K562 (cell line): ENCODE data around the gene AWAT1.

ENCODE experiments used
- DPF2 ChIP-seq: fragments of 450-650 bp; IDR thresholded peaks from 2 replicates; pipeline ENCODE4 v1.6.1; 2016
- ERF ChIP-seq: fragments of 450-650 bp; formaldehyde crosslinking; IDR thresholded peaks from 2 replicates; pipeline ENCODE4 v1.4.0; 2020; ENCODE audit warnings: mild to moderate bottlenecking, mixed read lengths
- FIP1L1 ChIP-seq: fragments of 200-400 bp; formaldehyde crosslinking; IDR thresholded peaks from 2 replicates; pipeline ENCODE4 v1.6.1; 2018; ENCODE audit warnings: mild to moderate bottlenecking, low read depth, low read length; ENCODE audit not compliant: poor library complexity, severe bottlenecking
- ID3 ChIP-seq, 2 experiments: fragments of 250-450 bp in 1 of 2; fragments of 450-650 bp in 1 of 2; sonication (Bioruptor Pico) in 1 of 2; IDR thresholded peaks; 2 replicates each; pipeline versions ENCODE4 v1.6.1 to v1.8.0; 2016 to 2021; ENCODE audit warnings: mild to moderate bottlenecking in 2 of 2, moderate library complexity in 2 of 2, missing compliant biosample characterization in 1 of 2, missing genetic modification characterization in 1 of 2
- IFI16 ChIP-seq: fragments of 250-450 bp; sonication (Bioruptor Pico); IDR thresholded peaks from 2 replicates; pipeline ENCODE4 v2.1.2; 2022; ENCODE audit warnings: mild to moderate bottlenecking, inconsistent platforms
- JUND ChIP-seq, 2 experiments: IDR thresholded peaks; 2 replicates in 1 of 2; 3 replicates in 1 of 2; pipeline ENCODE4 v1.6.1; 2011; ENCODE audit warnings: borderline replicate concordance in 2 of 2, low read depth in 2 of 2, low read length in 2 of 2, improper control_type of control experiment in 1 of 2, missing biosample characterization in 1 of 2, missing genetic modification characterization in 1 of 2, missing genetic modification reagents in 1 of 2
- MTA1 ChIP-seq: fragments of 450-650 bp; IDR thresholded peaks from 2 replicates; pipeline ENCODE4 v1.6.1; 2017; ENCODE audit warnings: borderline replicate concordance
- NFXL1 ChIP-seq: fragments of 450-650 bp; formaldehyde crosslinking; IDR thresholded peaks from 2 replicates; pipeline ENCODE4 v1.4.0; 2021; ENCODE audit warnings: mild to moderate bottlenecking
- NRF1 ChIP-seq, 2 experiments: fragments of 450-650 bp; IDR thresholded peaks in 1 of 2; conservative IDR thresholded peaks in 1 of 2; 2 replicates each; pipeline ENCODE4 v1.6.1; 2014; ENCODE audit warnings: mild to moderate bottlenecking in 2 of 2
- SIN3A ChIP-seq, 2 experiments: fragments of 150-350 bp in 1 of 2; IDR thresholded peaks; 2 replicates each; pipeline ENCODE4 v1.6.1; 2011 to 2016; ENCODE audit warnings: borderline replicate concordance in 2 of 2, low read depth in 2 of 2, low read length in 2 of 2, mild to moderate bottlenecking in 2 of 2, moderate library complexity in 2 of 2; ENCODE audit not compliant: control insufficient read depth in 1 of 2
- SUPT5H ChIP-seq: fragments of 450-650 bp; IDR thresholded peaks from 2 replicates; pipeline ENCODE4 v1.6.1; 2016
- XRCC5 ChIP-seq: fragments of 200-400 bp; formaldehyde crosslinking; IDR thresholded peaks from 2 replicates; pipeline ENCODE4 v1.6.1; 2017; ENCODE audit warnings: low read depth, mild to moderate bottlenecking, low read length
- ZNF140 ChIP-seq: fragments of 250-450 bp; sonication (Bioruptor Pico); IDR thresholded peaks from 2 replicates; pipeline ENCODE4 v1.8.0; 2021; ENCODE audit warnings: moderate library complexity, mild to moderate bottlenecking, inconsistent platforms
- TF ChIP-seq, protein P1 (sequence below): fragments of 450-650 bp; IDR thresholded peaks from 2 replicates; pipeline ENCODE4 v1.7.0; 2016; ENCODE audit warnings: borderline replicate concordance

DNA sequence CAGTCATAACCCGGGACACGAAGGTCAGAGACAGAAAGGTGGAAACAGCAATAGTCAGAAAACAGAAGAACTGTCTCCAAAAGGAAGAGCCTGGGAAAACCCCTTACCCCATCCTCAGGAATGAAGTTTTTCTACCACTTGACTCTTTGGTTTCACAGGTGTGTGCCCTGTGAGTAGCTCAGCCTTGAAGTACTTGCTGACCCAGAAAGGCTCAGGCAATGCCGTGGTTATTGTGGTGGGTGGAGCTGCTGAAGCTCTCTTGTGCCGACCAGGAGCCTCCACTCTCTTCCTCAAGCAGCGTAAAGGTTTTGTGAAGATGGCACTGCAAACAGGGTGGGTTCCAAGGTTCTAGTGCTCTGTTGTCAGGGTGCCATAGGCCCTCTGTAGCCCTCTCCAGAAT, 32.7 kb upstream of the AWAT1 start:
- TF ChIP-seq ERF (CRISPR knock-in tag) (no peak), NFXL1 (CRISPR knock-in tag) (no peak), SUPT5H (no peak), ZNF140 (CRISPR knock-in tag) (no peak), JUND (IDR thresholded peaks at IDR 0.05; ENCODE audit: borderline replicate concordance, low read depth, low read length) (no peak), JUND (tag; IDR thresholded peaks at IDR 0.05; ENCODE audit: borderline replicate concordance, low read depth, low read length) (no peak), DPF2 (no peak), SIN3A (IDR thresholded peaks at IDR 0.05; ENCODE audit: borderline replicate concordance in 2 of 2, control insufficient read depth in 1 of 2, low read depth in 2 of 2, low read length in 2 of 2) (no peak), FIP1L1 (no peak), MTA1 (no peak), ID3 (CRISPR knock-in tag; IDR thresholded peaks at IDR 0.05) (no peak), ID3 (tag; IDR thresholded peaks at IDR 0.05) (no peak), NRF1 (conservative IDR thresholded peaks at IDR 0.05 in 1 of 2, IDR thresholded peaks at IDR 0.05 in 1 of 2) (no peak), XRCC5 (no peak), IFI16 (no peak)
- TF ChIP-seq, protein P1, sequence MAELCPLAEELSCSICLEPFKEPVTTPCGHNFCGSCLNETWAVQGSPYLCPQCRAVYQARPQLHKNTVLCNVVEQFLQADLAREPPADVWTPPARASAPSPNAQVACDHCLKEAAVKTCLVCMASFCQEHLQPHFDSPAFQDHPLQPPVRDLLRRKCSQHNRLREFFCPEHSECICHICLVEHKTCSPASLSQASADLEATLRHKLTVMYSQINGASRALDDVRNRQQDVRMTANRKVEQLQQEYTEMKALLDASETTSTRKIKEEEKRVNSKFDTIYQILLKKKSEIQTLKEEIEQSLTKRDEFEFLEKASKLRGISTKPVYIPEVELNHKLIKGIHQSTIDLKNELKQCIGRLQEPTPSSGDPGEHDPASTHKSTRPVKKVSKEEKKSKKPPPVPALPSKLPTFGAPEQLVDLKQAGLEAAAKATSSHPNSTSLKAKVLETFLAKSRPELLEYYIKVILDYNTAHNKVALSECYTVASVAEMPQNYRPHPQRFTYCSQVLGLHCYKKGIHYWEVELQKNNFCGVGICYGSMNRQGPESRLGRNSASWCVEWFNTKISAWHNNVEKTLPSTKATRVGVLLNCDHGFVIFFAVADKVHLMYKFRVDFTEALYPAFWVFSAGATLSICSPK = no peak
